Measurements from ENCODE around the gene GBF1.

The GBF1 gene

GRCh38 chr10:102279104-102279503, 33.8 kb downstream of the GBF1 start:
- H3K4me3 ChIP-seq (ENCODE audit: low read depth, low read length) = no peak overlapping the region
- TF ChIP-seq, protein P1, sequence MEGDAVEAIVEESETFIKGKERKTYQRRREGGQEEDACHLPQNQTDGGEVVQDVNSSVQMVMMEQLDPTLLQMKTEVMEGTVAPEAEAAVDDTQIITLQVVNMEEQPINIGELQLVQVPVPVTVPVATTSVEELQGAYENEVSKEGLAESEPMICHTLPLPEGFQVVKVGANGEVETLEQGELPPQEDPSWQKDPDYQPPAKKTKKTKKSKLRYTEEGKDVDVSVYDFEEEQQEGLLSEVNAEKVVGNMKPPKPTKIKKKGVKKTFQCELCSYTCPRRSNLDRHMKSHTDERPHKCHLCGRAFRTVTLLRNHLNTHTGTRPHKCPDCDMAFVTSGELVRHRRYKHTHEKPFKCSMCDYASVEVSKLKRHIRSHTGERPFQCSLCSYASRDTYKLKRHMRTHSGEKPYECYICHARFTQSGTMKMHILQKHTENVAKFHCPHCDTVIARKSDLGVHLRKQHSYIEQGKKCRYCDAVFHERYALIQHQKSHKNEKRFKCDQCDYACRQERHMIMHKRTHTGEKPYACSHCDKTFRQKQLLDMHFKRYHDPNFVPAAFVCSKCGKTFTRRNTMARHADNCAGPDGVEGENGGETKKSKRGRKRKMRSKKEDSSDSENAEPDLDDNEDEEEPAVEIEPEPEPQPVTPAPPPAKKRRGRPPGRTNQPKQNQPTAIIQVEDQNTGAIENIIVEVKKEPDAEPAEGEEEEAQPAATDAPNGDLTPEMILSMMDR (IDR thresholded peaks at IDR 0.05; ENCODE audit: low read depth, low read length, missing control alignments) = no peak
- no peak for DNase-seq (ENCODE audit: low read depth)
- in situ Hi-C loops (cut with HindIII; ENCODE audit: low sequenced_read_pairs) = no loop called here

GRCh38 chr10:102280397-102281101, 35.2 kb downstream of the GBF1 start:
- in situ Hi-C loops (cut with HindIII; ENCODE audit: low sequenced_read_pairs) = no loop called here
- TF ChIP-seq, protein P1 (IDR thresholded peaks at IDR 0.05; ENCODE audit: low read depth, low read length, missing control alignments) = no peak
- H3K4me3 ChIP-seq (ENCODE audit: low read depth, low read length) = no peak overlapping the region
- no peak for DNase-seq (ENCODE audit: low read depth)

GRCh38 chr10:102281102-102281487, 35.8 kb downstream of the GBF1 start:
- no peak for DNase-seq (ENCODE audit: low read depth)
- in situ Hi-C loops (cut with HindIII; ENCODE audit: low sequenced_read_pairs) = no loop called here
- TF ChIP-seq, protein P1 (IDR thresholded peaks at IDR 0.05; ENCODE audit: low read depth, low read length, missing control alignments) = no peak
- no peak overlapping the region for H3K4me3 ChIP-seq (ENCODE audit: low read depth, low read length)

GRCh38 chr10:102283488-102283887, 38.2 kb downstream of the GBF1 start:
- in situ Hi-C loops (cut with HindIII; ENCODE audit: low sequenced_read_pairs) = no loop called here
- TF ChIP-seq, protein P1 (IDR thresholded peaks at IDR 0.05; ENCODE audit: low read depth, low read length, missing control alignments) = no peak
- H3K4me3 ChIP-seq (ENCODE audit: low read depth, low read length) = no peak overlapping the region
- DNase-seq (ENCODE audit: low read depth) = no peak

- in situ Hi-C loops (cut with HindIII; ENCODE audit: low sequenced_read_pairs) = no loop called here
- no peak for DNase-seq (ENCODE audit: low read depth)
- TF ChIP-seq, protein P1 (IDR thresholded peaks at IDR 0.05; ENCODE audit: low read depth, low read length, missing control alignments) = no peak
- H3K4me3 ChIP-seq (ENCODE audit: low read depth, low read length) = no peak overlapping the region
These were observed 38.6 kb downstream of the GBF1 start for GRCh38 chr10:102283890-102284289.

DNA sequence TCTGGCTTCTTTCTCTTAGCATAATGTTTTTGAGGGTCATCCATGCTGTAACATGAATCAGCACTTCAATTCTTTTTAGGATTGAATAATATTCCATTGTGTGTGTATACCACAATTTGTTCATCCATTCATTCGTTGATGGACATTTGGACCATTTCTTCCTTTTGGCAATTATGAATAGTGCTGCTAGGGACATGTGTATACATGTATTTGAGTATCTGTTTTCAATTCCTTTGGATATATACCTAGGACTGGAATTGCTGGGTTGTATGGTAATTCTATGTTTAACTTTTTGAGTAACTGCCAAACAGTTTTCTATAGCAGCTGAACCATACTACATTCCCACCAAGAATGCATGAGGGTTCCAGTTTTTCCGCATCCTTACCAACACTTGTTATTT, 39.2 kb downstream of the GBF1 start:
- in situ Hi-C loops (cut with HindIII; ENCODE audit: low sequenced_read_pairs) = no loop called here
- no peak for DNase-seq (ENCODE audit: low read depth)
- H3K4me3 ChIP-seq (ENCODE audit: low read depth, low read length) = no peak overlapping the region
- TF ChIP-seq, protein P1 (IDR thresholded peaks at IDR 0.05; ENCODE audit: low read depth, low read length, missing control alignments) = no peak
